GM12872 (cell line): Measurements from ENCODE around the gene RASAL1.

Source experiments
- TF ChIP-seq, protein P1 (sequence below): IDR thresholded peaks from 3 replicates; pipeline ENCODE4 v1.5.1; 2011; ENCODE audit warnings: low read depth, mild to moderate bottlenecking, low read length, moderate library complexity; ENCODE audit not compliant: insufficient read depth

The RASAL1 gene, protein sequence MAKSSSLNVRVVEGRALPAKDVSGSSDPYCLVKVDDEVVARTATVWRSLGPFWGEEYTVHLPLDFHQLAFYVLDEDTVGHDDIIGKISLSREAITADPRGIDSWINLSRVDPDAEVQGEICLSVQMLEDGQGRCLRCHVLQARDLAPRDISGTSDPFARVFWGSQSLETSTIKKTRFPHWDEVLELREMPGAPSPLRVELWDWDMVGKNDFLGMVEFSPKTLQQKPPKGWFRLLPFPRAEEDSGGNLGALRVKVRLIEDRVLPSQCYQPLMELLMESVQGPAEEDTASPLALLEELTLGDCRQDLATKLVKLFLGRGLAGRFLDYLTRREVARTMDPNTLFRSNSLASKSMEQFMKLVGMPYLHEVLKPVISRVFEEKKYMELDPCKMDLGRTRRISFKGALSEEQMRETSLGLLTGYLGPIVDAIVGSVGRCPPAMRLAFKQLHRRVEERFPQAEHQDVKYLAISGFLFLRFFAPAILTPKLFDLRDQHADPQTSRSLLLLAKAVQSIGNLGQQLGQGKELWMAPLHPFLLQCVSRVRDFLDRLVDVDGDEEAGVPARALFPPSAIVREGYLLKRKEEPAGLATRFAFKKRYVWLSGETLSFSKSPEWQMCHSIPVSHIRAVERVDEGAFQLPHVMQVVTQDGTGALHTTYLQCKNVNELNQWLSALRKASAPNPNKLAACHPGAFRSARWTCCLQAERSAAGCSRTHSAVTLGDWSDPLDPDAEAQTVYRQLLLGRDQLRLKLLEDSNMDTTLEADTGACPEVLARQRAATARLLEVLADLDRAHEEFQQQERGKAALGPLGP

DNA sequence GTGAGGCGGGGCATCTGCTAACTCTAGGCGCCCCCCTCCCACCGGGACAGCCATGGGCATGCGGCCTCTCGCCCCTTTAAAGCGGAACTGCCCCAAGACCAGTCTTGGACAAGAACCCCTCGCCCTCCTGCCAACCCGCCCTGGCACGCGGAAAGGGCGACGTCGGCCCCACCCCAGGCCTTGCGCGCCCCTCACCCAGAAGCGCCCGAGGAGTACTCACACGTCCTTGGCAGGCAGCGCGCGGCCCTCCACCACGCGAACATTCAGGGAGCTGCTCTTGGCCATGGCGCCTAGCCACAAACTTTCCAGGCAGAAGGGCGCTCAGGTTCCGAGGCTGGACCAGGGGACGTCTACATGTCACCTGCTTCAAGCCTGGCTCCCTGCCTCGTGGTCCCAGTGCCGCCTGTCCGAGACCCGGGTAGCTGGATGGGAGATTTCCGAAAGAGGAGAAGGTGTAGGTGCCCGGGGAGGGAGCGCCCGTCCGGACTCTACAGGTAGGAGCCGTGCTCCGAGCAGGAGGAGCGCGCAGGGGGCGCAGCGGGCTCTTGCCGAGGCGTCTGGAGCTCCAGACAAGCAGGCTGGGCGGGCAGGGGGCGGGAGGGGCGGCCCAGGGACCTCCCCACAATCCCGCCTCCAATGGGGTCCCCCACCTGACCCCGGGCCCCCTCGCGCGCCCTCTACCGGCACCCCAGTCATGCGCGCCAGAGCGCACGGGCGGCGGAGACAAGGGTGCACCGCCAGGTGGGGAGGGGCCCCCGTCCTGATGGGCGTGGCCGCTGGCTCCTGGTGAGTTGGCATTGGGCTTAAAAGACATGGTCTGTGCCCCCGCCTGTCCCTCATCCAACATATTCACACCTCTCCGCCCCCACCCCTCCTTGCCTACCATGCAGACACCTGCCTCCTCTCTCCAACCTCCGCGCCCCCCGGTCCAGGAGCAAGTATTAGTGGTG lies at the start of gene RASAL1:
Gene RASAL1, minus strand, starts transcription at position 584 of the 950 bp plus-strand sequence. Its CDS starts 299 bp downstream, at position 285.
- TF ChIP-seq, protein P1, sequence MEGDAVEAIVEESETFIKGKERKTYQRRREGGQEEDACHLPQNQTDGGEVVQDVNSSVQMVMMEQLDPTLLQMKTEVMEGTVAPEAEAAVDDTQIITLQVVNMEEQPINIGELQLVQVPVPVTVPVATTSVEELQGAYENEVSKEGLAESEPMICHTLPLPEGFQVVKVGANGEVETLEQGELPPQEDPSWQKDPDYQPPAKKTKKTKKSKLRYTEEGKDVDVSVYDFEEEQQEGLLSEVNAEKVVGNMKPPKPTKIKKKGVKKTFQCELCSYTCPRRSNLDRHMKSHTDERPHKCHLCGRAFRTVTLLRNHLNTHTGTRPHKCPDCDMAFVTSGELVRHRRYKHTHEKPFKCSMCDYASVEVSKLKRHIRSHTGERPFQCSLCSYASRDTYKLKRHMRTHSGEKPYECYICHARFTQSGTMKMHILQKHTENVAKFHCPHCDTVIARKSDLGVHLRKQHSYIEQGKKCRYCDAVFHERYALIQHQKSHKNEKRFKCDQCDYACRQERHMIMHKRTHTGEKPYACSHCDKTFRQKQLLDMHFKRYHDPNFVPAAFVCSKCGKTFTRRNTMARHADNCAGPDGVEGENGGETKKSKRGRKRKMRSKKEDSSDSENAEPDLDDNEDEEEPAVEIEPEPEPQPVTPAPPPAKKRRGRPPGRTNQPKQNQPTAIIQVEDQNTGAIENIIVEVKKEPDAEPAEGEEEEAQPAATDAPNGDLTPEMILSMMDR, result peak; percentile 47; the same call in 1 of the 3 replicates

DNA sequence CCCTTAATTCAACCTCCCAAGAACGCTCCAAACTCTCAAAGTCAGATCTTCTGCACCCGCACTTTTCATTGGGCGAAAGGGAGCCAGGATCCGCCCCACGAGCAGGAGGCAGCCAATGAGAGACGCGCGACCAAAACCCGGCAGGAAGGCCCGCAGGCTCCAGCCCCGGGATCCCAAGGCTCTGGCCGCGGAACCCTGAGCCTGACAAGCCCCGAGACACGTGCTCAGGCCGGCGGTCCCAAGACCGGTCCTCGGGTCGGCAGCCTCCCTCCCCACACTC lies 49.3 kb upstream of the RASAL1 start:
- TF ChIP-seq, protein P1, result no peak

DNA sequence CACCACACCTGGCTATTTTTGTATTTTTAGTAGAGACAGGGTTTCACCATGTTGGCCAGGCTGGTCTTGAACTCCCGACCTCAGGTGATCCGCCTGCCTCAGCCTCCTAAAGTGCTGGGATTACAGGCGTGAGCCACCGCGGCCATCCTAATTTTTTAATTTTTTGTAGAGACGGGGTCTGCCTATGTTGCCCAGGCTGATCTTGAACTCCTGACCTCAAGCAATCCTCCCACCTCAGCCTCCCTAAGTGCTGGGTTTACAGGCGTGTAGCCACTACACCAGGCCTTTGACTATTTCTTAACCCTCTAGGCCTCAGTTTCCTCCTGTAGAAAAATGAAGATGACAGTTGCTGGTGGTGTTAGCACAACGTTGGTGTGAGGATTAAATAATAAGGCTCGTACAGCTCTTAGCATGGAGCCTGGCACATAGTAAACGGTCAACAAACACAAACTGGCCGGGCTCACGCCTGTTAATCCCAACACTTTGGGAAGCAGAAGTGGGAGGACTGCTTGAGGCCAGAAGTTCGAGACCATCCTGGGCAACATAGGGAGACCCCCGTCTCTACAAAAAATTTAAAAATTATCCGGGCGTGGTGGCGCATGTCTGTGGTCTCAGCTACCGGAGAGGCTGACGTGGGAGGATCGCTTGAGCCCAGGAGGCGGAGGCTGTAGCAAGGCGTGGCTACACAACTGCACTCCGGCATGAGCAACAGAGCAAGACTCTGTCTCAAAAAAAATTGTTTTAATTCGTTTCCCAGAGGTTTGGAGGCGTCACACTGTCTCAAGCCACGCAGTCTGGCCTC lies 48.7 kb upstream of the RASAL1 start:
- TF ChIP-seq, protein P1, result no peak

DNA sequence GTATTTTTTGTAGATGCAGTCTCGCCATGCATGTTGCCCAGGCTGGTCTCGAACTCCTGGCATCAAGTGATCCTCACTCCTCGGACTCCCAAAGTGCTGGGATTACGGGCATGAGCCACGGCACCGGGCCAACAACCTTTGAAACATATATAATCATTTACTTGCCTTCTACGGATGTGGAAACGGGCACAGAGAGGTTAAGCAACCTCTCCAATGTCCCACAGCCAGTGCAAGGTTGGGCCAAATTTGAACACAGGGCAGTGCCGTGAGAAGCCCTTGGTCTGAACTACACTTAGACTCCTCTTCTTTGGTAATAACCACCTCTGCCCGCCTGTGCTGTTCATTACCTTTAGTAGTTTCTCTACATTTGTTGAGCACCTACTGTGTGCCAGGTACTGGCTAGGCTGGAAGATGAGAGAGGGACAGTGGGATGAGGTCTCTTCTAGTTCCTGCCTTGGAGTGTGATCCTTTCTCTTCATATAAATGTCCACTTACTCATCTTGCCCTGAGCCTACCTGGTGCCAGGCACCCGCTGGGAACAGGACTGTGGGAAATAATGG lies 47.5 kb upstream of the RASAL1 start:
- TF ChIP-seq, protein P1, result no peak

DNA sequence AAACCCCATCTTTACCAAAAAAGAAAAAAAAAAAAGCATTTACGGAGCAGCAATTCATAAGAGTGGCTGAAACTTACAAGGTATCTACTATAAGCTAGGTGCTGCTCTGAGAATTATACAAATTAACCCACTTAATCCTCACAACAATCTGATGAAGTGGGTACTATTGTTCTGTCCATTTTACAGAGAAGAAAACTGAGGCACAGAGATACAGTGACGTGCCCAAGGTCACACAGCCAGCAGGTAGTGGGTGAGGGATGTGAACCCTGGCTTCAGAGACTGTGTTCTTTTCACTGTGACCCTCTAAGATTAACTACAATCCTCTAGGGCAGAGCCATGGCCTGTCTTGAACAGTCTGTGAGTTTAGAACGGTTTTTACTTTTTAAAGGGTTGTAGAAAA lies 46.4 kb upstream of the RASAL1 start:
- TF ChIP-seq, protein P1, result no peak

DNA sequence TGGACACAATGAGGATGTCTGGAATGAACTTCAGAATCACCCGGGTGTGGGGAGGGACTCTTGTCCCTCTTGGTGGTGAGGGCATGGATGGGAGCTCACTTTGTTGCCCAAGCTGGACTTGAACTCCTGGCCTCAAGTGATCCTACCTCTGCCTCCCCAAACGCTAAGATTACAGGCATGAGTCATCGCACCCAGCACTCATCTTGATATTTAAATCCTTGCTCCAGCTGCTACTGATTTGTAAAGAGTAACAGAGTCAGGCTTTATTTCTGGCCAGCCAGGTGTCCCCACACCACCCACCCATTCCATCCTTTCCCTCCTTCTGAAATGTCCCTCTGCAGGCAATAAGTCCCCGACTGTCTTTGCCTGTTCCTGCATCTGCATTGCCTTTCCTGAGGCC lies 44.8 kb upstream of the RASAL1 start:
- TF ChIP-seq, protein P1, result no peak
